Nephron (organoid): ENCODE measurements around the gene TPM2.
A peak's percentile ranks its signal among the peaks of the same experiment; 100 is the strongest.

Source experiments
- H3K27ac Mint-ChIP-seq, 3 experiments: 2 replicates each; pipeline ENCODE4 v1.8.0; 2020; ENCODE audit warnings: mixed read lengths in 3 of 3, mild to moderate bottlenecking in 2 of 3, moderate library complexity in 1 of 3
- H3K27me3 Mint-ChIP-seq: 2 replicates; pipeline ENCODE4 v1.8.0; 2021; ENCODE audit warnings: low read depth, mild to moderate bottlenecking, moderate library complexity, mixed read lengths
- H3K36me3 Mint-ChIP-seq: 2 replicates; pipeline ENCODE4 v1.8.0; 2020; ENCODE audit warnings: low read depth, mixed read lengths
- H3K4me1 Mint-ChIP-seq: 2 replicates; pipeline ENCODE4 v1.8.0; 2020; ENCODE audit warnings: mixed read lengths
- H3K4me3 Mint-ChIP-seq, 3 experiments: 2 replicates each; pipeline ENCODE4 v1.8.0; 2020; ENCODE audit warnings: mild to moderate bottlenecking in 3 of 3, mixed read lengths in 3 of 3, moderate library complexity in 2 of 3
- H3K9me3 Mint-ChIP-seq: 2 replicates; pipeline ENCODE4 v1.8.0; 2020; ENCODE audit warnings: mixed read lengths
- TF ChIP-seq, protein P1 (sequence below), 3 experiments: fragments of 200-600 bp; sonication (generic); IDR thresholded peaks; one replicate each; pipeline ENCODE4 v1.5.0; 2021; ENCODE audit warnings: antibody characterized with exemption in 3 of 3; ENCODE audit not compliant: unreplicated experiment in 3 of 3

Gene TPM2

GRCh38 chr9:35662437-35662836 lies 27.3 kb downstream of the TPM2 start:
- peak overlapping the region in 2 of 3 experiments; percentile 58 to 73 for H3K27ac Mint-ChIP-seq
- no peaks in the 10 kb centered on the region for H3K9me3 Mint-ChIP-seq
- H3K36me3 Mint-ChIP-seq: peaks cover 28% of the 10 kb centered on the region
- H3K27me3 Mint-ChIP-seq: peaks cover 5% of the 10 kb centered on the region
- H3K4me3 Mint-ChIP-seq: peak overlapping the region; percentile 1 to 87 (median 37)
- TF ChIP-seq, protein P1, sequence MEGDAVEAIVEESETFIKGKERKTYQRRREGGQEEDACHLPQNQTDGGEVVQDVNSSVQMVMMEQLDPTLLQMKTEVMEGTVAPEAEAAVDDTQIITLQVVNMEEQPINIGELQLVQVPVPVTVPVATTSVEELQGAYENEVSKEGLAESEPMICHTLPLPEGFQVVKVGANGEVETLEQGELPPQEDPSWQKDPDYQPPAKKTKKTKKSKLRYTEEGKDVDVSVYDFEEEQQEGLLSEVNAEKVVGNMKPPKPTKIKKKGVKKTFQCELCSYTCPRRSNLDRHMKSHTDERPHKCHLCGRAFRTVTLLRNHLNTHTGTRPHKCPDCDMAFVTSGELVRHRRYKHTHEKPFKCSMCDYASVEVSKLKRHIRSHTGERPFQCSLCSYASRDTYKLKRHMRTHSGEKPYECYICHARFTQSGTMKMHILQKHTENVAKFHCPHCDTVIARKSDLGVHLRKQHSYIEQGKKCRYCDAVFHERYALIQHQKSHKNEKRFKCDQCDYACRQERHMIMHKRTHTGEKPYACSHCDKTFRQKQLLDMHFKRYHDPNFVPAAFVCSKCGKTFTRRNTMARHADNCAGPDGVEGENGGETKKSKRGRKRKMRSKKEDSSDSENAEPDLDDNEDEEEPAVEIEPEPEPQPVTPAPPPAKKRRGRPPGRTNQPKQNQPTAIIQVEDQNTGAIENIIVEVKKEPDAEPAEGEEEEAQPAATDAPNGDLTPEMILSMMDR (IDR thresholded peaks at IDR 0.05; ENCODE audit: unreplicated experiment in 3 of 3): no peak
- H3K4me1 Mint-ChIP-seq: peaks cover 63% of the 10 kb centered on the region

- Mint-ChIP-seq H3K36me3 (peaks cover 28% of the 10 kb centered on the region), H3K4me3 (peak overlapping the region; percentile 37 to 87 (median 45)), H3K27me3 (peaks cover 5% of the 10 kb centered on the region), H3K9me3 (no peaks in the 10 kb centered on the region), H3K4me1 (peaks cover 68% of the 10 kb centered on the region), H3K27ac (peak overlapping the region; percentile 45 to 73 (median 53))
- TF ChIP-seq, protein P1 (IDR thresholded peaks at IDR 0.05; ENCODE audit: unreplicated experiment in 3 of 3): no peak
These were observed 27.9 kb downstream of the TPM2 start for GRCh38 chr9:35661756-35662350.

DNA sequence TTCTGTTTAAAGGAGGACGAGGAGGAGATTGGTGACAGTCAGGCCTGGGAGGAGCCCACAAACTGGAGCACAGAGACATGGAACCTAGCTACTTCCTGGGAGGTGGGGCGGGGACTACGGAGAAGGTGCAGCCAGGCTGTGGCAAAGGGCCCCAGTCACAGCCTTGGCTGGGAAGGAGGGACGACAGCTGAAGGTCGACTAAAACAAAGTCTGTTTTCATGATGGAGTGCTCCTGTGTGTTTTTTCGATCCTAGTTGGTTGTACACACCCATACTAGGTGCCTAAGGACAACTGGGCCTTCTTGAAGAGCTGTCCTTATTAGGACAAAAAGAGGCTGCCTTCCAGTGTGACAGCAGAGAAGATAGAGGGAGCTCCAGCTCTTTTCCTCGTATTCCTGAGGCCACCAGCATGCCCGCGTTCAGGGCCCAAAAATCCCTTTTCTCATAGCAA lies 28.7 kb downstream of the TPM2 start:
- TF ChIP-seq, protein P1 (IDR thresholded peaks at IDR 0.05; ENCODE audit: unreplicated experiment in 3 of 3): peak; percentile 16 to 47 (median 45)
- H3K36me3 Mint-ChIP-seq: peaks cover 28% of the 10 kb centered on the region
- peaks cover 68% of the 10 kb centered on the region for H3K4me1 Mint-ChIP-seq
- peak overlapping the region; percentile 80 to 94 (median 92) for H3K27ac Mint-ChIP-seq
- H3K9me3 Mint-ChIP-seq: no peaks in the 10 kb centered on the region
- H3K27me3 Mint-ChIP-seq: peaks cover 5% of the 10 kb centered on the region
- peak overlapping the region; percentile 58 to 86 (median 82) for H3K4me3 Mint-ChIP-seq

DNA sequence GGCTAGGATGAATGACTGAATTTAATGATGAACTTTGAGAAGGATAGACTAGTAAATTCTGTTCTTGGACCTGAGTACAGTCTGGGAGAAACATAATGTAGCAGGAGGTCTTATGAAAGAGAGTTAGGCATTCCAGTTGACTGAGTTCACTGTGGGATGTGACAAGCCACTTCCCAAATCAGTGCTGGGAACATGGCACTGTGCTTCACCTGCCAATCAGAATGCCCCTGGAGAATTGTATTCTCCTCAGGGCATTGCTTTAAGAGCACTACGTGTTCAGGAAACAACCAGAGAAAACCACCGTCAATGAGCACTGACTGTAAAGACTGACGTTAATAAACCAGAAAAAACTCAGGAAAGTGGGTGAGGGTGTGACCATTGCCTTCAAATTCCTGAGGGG lies 30.4 kb downstream of the TPM2 start:
- H3K4me3 Mint-ChIP-seq: peak overlapping the region; percentile 78 to 88 (median 84)
- no peaks in the 10 kb centered on the region for H3K9me3 Mint-ChIP-seq
- peaks cover 28% of the 10 kb centered on the region for H3K36me3 Mint-ChIP-seq
- H3K27me3 Mint-ChIP-seq: peaks cover 5% of the 10 kb centered on the region
- TF ChIP-seq, protein P1 (IDR thresholded peaks at IDR 0.05; ENCODE audit: unreplicated experiment in 3 of 3): no peak
- H3K4me1 Mint-ChIP-seq: peaks cover 60% of the 10 kb centered on the region
- H3K27ac Mint-ChIP-seq: peak overlapping the region; percentile 99

DNA sequence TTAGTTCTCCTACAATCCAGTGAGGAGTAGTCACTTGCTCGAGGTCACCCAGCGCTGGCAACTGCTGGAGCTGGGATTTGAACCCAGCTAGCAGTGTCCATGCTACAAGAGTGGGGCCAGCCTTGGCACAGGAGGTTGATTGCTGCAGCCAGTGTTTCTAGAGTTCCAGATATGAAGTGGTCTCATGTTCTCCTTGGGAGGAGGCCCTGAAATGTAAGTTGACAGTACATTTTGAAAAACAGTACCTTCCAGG lies 30.8 kb downstream of the TPM2 start:
- H3K9me3 Mint-ChIP-seq: no peaks in the 10 kb centered on the region
- H3K4me1 Mint-ChIP-seq: peaks cover 55% of the 10 kb centered on the region
- peaks cover 5% of the 10 kb centered on the region for H3K27me3 Mint-ChIP-seq
- H3K27ac Mint-ChIP-seq: peak overlapping the region; percentile 99
- TF ChIP-seq, protein P1 (IDR thresholded peaks at IDR 0.05; ENCODE audit: unreplicated experiment in 3 of 3): no peak
- peaks cover 28% of the 10 kb centered on the region for H3K36me3 Mint-ChIP-seq
- peak overlapping the region; percentile 78 to 88 (median 84) for H3K4me3 Mint-ChIP-seq
